GM23338 (cell line): Measurements from ENCODE around the gene IL18R1. TPM values are rescaled to one million over a fixed set of nuclear protein-coding genes. Genes with fewer than 3 reads are reported as not detected.

Source experiments
- ATAC-seq: fragments of 200-7000 bp; cut with Tn5 transposase; 3 replicates; pipeline ENCODE4 v1.9.1; 2020
- DNase-seq: peaks from one replicate; pipeline ENCODE4 v3.0.0-alpha.2; 2015; ENCODE audit warnings: low spot score
- H2AFZ ChIP-seq: fragments of 200-600 bp; sonication (generic); 2 replicates; pipeline ENCODE4 v1.8.0; 2016; ENCODE audit warnings: antibody characterized with exemption, mild to moderate bottlenecking, moderate library complexity
- H3F3A ChIP-seq: fragments of 200-600 bp; sonication (generic); replicated peaks from 2 replicates; pipeline ENCODE4 v1.8.0; 2017; ENCODE audit warnings: antibody characterized with exemption, mixed run types, low read depth
- H3K27ac ChIP-seq: fragments of 200-600 bp; sonication (generic); 2 replicates; pipeline ENCODE4 v1.6.1; 2016; ENCODE audit warnings: low read depth
- H3K27me3 ChIP-seq: fragments of 200-600 bp; sonication (generic); 2 replicates; pipeline ENCODE4 v1.8.0; 2016; ENCODE audit warnings: mild to moderate bottlenecking, mixed run types, moderate library complexity; ENCODE audit not compliant: insufficient read depth
- H3K36me3 ChIP-seq: fragments of 200-600 bp; sonication (generic); 2 replicates; pipeline ENCODE4 v1.8.0; 2016; ENCODE audit warnings: mild to moderate bottlenecking; ENCODE audit not compliant: insufficient read depth
- H3K4me1 ChIP-seq: fragments of 200-600 bp; sonication (generic); 2 replicates; pipeline ENCODE4 v1.8.0; 2016; ENCODE audit warnings: mild to moderate bottlenecking, moderate library complexity; ENCODE audit not compliant: insufficient read depth
- H3K4me2 ChIP-seq: fragments of 200-600 bp; sonication (generic); 2 replicates; pipeline ENCODE4 v1.7.1; 2017; ENCODE audit warnings: mixed run types
- H3K4me3 ChIP-seq: fragments of 200-600 bp; sonication (generic); 2 replicates; pipeline ENCODE4 v1.6.1; 2016; ENCODE audit warnings: mixed run types
- H3K79me2 ChIP-seq: fragments of 200-600 bp; sonication (generic); replicated peaks from 2 replicates; pipeline ENCODE4 v1.8.0; 2017; ENCODE audit warnings: mild to moderate bottlenecking; ENCODE audit not compliant: insufficient read depth
- H3K9me2 ChIP-seq: fragments of 200-600 bp; sonication (generic); 2 replicates; pipeline ENCODE4 v1.8.0; 2017; ENCODE audit not compliant: insufficient read depth
- H4K20me1 ChIP-seq: fragments of 200-600 bp; sonication (generic); replicated peaks from 2 replicates; pipeline ENCODE4 v1.8.0; 2017; ENCODE audit warnings: mild to moderate bottlenecking; ENCODE audit not compliant: insufficient read depth
- H3K27ac Mint-ChIP-seq: 2 replicates; pipeline ENCODE4 v1.8.0; 2020; ENCODE audit warnings: inconsistent platforms, mild to moderate bottlenecking, moderate library complexity, mixed read lengths
- H3K27me3 Mint-ChIP-seq: 3 replicates; pipeline ENCODE4 v1.8.0; 2022; ENCODE audit warnings: low read depth, mild to moderate bottlenecking, moderate library complexity, mixed read lengths, inconsistent platforms; ENCODE audit not compliant: insufficient read depth, poor library complexity
- H3K36me3 Mint-ChIP-seq: 3 replicates; pipeline ENCODE4 v1.8.0; 2021; ENCODE audit warnings: low read depth, mild to moderate bottlenecking, inconsistent platforms, moderate library complexity, mixed read lengths
- H3K4me1 Mint-ChIP-seq: 3 replicates; pipeline ENCODE4 v1.8.0; 2020; ENCODE audit warnings: mild to moderate bottlenecking, inconsistent platforms, mixed read lengths
- H3K4me3 Mint-ChIP-seq: 3 replicates; pipeline ENCODE4 v1.8.0; 2021; ENCODE audit warnings: moderate library complexity, mild to moderate bottlenecking, inconsistent platforms, mixed read lengths
- H3K9me3 Mint-ChIP-seq: 3 replicates; pipeline ENCODE4 v1.8.0; 2020; ENCODE audit warnings: moderate library complexity, mild to moderate bottlenecking, inconsistent platforms, mixed read lengths
- CREB1 ChIP-seq: fragments of 250-450 bp; sonication (Bioruptor Pico); IDR thresholded peaks from 2 replicates; pipeline ENCODE4 v1.5.0; 2020; ENCODE audit warnings: low read depth, mild to moderate bottlenecking, moderate library complexity
- EZH2 ChIP-seq: fragments of 200-600 bp; sonication (generic); IDR thresholded peaks from one replicate; pipeline ENCODE4 v1.8.0; 2017; ENCODE audit warnings: antibody characterized with exemption, mild to moderate bottlenecking, low read depth; ENCODE audit not compliant: unreplicated experiment
- EZH2phosphoT487 ChIP-seq: fragments of 200-600 bp; sonication (generic); IDR thresholded peaks from one replicate; pipeline ENCODE4 v1.8.1; 2018; ENCODE audit warnings: antibody characterized with exemption; ENCODE audit not compliant: unreplicated experiment
- JUNB ChIP-seq: IDR thresholded peaks from one replicate; pipeline ENCODE4 v1.6.1; 2016; ENCODE audit warnings: antibody characterized with exemption; ENCODE audit not compliant: unreplicated experiment
- NANOG ChIP-seq: IDR thresholded peaks from 2 replicates; pipeline ENCODE4 v1.6.1; 2016; ENCODE audit warnings: antibody characterized with exemption, borderline replicate concordance
- POLR2AphosphoS5 ChIP-seq: IDR thresholded peaks from 2 replicates; pipeline ENCODE4 v1.6.1; 2016; ENCODE audit warnings: antibody characterized with exemption, low read depth
- STAT1 ChIP-seq: IDR thresholded peaks from one replicate; pipeline ENCODE4 v1.6.1; 2016; ENCODE audit warnings: antibody characterized with exemption; ENCODE audit not compliant: unreplicated experiment
- ZNF114 ChIP-seq: fragments of 250-450 bp; sonication (Bioruptor Pico); IDR thresholded peaks from 2 replicates; pipeline ENCODE4 v1.5.0; 2020; ENCODE audit warnings: mild to moderate bottlenecking, moderate library complexity
- ZNF331 ChIP-seq: fragments of 250-450 bp; sonication (Bioruptor Pico); IDR thresholded peaks from 2 replicates; pipeline ENCODE4 v1.5.0; 2020; ENCODE audit warnings: low read depth, mild to moderate bottlenecking, moderate library complexity
- polyA plus RNA-seq: library from polyadenylated mRNA; unstranded; fragments of >200 nt; fragmentation: Nextera tagmentation; extraction: Ambion mirVana; gene quantifications from 2 replicates; pipeline ENCODE4 v1.2.1, GENCODE V29; 2016
- total RNA-seq: library from RNA; depleted of rRNA; stranded (reverse); fragments of >200 nt; shearing (Covaris generic); gene quantifications from 2 replicates; pipeline ENCODE4 v1.2.3, GENCODE V29; 2014
- TF ChIP-seq, protein P1 (sequence below), 2 experiments: fragments of 200-600 bp in 1 of 2; sonication (generic) in 1 of 2; conservative IDR thresholded peaks; 2 replicates each; pipeline versions ENCODE4 v1.5.1 to v1.6.1; 2016 to 2017; ENCODE audit warnings: antibody characterized with exemption in 2 of 2, low read depth in 2 of 2, mild to moderate bottlenecking in 2 of 2, moderate library complexity in 1 of 2
- TF ChIP-seq, protein P2 (sequence below): IDR thresholded peaks from 2 replicates; pipeline ENCODE4 v1.6.1; 2016; ENCODE audit warnings: antibody characterized with exemption
- TF ChIP-seq, protein P3 (sequence below): IDR thresholded peaks from one replicate; pipeline ENCODE4 v1.6.1; 2018; ENCODE audit warnings: antibody characterized with exemption; ENCODE audit not compliant: unreplicated experiment

The IL18R1 gene
- total and polyA plus RNA-seq, 2 experiments from 2014 or later: 0.17 to 0.39 TPM

DNA sequence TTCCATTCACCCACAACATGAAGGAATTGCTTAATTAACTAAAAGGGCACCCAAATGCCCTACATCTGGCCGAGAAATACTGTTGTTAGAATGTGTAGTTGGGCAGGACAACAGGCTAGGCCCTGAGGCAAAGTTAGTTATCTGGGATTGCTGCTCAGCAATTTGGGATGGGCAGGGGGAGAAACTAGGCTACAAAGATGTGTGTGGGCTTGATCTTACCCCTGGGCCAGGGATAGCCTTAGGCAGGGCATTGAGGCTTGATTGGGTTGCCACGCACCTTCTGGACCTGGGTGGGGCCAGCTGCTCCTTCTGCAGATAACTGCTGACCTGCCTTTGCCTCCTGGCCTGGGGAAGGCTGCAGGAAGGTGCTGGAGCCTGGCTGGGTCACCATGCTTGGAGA, 76.8 kb downstream of the IL18R1 start (continued):
- TF ChIP-seq, protein P1, sequence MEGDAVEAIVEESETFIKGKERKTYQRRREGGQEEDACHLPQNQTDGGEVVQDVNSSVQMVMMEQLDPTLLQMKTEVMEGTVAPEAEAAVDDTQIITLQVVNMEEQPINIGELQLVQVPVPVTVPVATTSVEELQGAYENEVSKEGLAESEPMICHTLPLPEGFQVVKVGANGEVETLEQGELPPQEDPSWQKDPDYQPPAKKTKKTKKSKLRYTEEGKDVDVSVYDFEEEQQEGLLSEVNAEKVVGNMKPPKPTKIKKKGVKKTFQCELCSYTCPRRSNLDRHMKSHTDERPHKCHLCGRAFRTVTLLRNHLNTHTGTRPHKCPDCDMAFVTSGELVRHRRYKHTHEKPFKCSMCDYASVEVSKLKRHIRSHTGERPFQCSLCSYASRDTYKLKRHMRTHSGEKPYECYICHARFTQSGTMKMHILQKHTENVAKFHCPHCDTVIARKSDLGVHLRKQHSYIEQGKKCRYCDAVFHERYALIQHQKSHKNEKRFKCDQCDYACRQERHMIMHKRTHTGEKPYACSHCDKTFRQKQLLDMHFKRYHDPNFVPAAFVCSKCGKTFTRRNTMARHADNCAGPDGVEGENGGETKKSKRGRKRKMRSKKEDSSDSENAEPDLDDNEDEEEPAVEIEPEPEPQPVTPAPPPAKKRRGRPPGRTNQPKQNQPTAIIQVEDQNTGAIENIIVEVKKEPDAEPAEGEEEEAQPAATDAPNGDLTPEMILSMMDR (conservative IDR thresholded peaks at IDR 0.05; ENCODE audit: low read depth in 2 of 2): no peak

DNA sequence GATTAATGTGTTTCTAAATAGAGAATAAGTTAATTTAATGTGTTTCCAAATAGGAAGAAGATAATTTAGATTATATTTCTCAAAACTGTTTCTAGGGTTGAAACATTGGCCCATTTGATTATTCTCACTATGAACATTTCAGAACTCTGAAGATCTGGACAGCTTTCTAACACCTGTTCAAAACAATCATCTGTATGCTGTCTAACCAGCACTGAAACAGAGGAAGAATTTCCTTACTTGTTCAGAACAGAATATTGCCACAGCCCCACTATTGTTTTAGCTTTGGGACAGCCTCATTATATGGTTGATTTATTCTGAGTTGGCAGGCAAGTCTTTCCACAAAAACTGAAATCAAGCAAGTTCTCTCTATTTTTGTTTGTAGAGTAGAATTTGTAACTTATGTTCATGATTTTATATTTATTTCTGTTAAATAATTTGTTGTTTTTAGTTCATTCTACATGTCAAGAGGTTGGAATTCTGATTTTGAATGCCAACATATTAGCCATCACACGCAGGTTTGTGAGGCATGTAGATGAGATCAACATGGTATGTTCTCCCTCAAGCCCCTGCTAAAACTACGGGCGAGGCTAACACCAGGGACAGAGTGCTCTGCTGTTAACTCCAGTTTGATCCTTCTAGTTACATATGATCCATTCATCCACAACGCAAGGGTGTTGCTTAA, 78.5 kb downstream of the IL18R1 start:
- ATAC-seq: no peak
- H3K4me1 ChIP-seq: no peaks in the 10 kb centered on the region
- Mint-ChIP-seq H3K4me3 (no peak overlapping the region), H3K27me3 (peaks cover 2% of the 10 kb centered on the region), H3K36me3 (no peaks in the 10 kb centered on the region), H3K4me1 (no peaks in the 10 kb centered on the region), H3K9me3 (no peaks in the 10 kb centered on the region), H3K27ac (no peak overlapping the region)
- no peaks in the 10 kb centered on the region for H4K20me1 ChIP-seq
- H2AFZ ChIP-seq: no peak overlapping the region
- H3K4me2 ChIP-seq: no peak overlapping the region
- H3K27me3 ChIP-seq: no peaks in the 10 kb centered on the region
- TF ChIP-seq JUNB: no peak
- no peak for TF ChIP-seq EZH2phosphoT487
- TF ChIP-seq, protein P2, sequence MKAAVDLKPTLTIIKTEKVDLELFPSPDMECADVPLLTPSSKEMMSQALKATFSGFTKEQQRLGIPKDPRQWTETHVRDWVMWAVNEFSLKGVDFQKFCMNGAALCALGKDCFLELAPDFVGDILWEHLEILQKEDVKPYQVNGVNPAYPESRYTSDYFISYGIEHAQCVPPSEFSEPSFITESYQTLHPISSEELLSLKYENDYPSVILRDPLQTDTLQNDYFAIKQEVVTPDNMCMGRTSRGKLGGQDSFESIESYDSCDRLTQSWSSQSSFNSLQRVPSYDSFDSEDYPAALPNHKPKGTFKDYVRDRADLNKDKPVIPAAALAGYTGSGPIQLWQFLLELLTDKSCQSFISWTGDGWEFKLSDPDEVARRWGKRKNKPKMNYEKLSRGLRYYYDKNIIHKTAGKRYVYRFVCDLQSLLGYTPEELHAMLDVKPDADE: no peak
- TF ChIP-seq STAT1: no peak
- no peak for TF ChIP-seq NANOG
- no peak for TF ChIP-seq ZNF114
- no peak for TF ChIP-seq ZNF331 (CRISPR knock-in tag)
- TF ChIP-seq, protein P1 (conservative IDR thresholded peaks at IDR 0.05; ENCODE audit: low read depth in 2 of 2): no peak
- no peak for TF ChIP-seq EZH2
- TF ChIP-seq POLR2AphosphoS5: no peak
- TF ChIP-seq, protein P3, sequence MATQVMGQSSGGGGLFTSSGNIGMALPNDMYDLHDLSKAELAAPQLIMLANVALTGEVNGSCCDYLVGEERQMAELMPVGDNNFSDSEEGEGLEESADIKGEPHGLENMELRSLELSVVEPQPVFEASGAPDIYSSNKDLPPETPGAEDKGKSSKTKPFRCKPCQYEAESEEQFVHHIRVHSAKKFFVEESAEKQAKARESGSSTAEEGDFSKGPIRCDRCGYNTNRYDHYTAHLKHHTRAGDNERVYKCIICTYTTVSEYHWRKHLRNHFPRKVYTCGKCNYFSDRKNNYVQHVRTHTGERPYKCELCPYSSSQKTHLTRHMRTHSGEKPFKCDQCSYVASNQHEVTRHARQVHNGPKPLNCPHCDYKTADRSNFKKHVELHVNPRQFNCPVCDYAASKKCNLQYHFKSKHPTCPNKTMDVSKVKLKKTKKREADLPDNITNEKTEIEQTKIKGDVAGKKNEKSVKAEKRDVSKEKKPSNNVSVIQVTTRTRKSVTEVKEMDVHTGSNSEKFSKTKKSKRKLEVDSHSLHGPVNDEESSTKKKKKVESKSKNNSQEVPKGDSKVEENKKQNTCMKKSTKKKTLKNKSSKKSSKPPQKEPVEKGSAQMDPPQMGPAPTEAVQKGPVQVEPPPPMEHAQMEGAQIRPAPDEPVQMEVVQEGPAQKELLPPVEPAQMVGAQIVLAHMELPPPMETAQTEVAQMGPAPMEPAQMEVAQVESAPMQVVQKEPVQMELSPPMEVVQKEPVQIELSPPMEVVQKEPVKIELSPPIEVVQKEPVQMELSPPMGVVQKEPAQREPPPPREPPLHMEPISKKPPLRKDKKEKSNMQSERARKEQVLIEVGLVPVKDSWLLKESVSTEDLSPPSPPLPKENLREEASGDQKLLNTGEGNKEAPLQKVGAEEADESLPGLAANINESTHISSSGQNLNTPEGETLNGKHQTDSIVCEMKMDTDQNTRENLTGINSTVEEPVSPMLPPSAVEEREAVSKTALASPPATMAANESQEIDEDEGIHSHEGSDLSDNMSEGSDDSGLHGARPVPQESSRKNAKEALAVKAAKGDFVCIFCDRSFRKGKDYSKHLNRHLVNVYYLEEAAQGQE: no peak
- TF ChIP-seq CREB1 (CRISPR knock-in tag): no peak
- no peaks in the 10 kb centered on the region for H3K79me2 ChIP-seq
- no peaks in the 10 kb centered on the region for H3F3A ChIP-seq
- H3K27ac ChIP-seq: no peak overlapping the region
- no peaks in the 10 kb centered on the region for H3K36me3 ChIP-seq
- H3K9me2 ChIP-seq: 0 out of 2 replicates have a peak, but pooled peaks cover 3% of the 10 kb centered on the region
- DNase-seq: no peak
- no peak overlapping the region for H3K4me3 ChIP-seq
